Prostate gland (tissue), 2 donors: ENCODE data around the gene TSPAN18.

Experiments
- POLR2A ChIP-seq: fragments of 450-650 bp; IDR thresholded peaks from one replicate; pipeline ENCODE4 v1.6.1; 2016; ENCODE audit warnings: antibody characterized with exemption, mild to moderate bottlenecking
- TF ChIP-seq, protein P1 (sequence below), 4 experiments: fragments of 200-600 bp in 2 of 4; fragments of 450-650 bp in 2 of 4; sonication (generic) in 2 of 4; IDR thresholded peaks; 1 replicate in 3 of 4; 2 replicates in 1 of 4; pipeline ENCODE4 v1.5.1; 2016 to 2019; ENCODE audit warnings: antibody characterized with exemption in 4 of 4, mild to moderate bottlenecking in 2 of 4, moderate library complexity in 2 of 4

DNA sequence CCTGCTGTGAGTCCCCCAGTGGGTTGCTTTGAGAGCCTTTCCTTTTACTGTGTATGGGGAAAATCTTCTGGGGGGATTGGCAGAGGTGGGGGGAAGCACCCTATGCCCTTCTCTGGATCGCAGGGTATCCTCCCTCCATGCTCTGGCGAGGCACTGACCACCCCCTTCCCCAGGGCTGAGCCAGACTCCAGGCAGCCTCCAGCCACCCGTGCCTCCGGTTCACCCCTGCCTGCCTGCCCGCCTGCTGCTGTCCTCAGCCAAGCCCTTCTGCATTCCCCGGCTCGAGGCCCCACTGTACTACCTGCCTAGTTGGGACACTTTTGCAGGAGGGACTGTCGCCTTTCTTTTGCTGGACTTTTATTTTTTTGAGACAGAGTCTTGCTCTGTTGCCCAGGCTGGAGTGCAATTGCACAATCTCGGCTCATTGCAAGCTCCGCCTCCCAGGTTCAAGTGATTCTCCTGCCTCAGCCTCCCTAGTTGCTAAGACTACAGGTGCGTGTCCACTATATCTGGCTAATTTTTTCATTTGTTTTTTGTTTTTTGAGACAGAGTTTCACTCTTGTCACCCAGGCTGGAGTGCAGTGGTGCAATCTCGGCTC is 247.7 kb downstream of the TSPAN18 start:
- no peak for TF ChIP-seq POLR2A
- TF ChIP-seq, protein P1, sequence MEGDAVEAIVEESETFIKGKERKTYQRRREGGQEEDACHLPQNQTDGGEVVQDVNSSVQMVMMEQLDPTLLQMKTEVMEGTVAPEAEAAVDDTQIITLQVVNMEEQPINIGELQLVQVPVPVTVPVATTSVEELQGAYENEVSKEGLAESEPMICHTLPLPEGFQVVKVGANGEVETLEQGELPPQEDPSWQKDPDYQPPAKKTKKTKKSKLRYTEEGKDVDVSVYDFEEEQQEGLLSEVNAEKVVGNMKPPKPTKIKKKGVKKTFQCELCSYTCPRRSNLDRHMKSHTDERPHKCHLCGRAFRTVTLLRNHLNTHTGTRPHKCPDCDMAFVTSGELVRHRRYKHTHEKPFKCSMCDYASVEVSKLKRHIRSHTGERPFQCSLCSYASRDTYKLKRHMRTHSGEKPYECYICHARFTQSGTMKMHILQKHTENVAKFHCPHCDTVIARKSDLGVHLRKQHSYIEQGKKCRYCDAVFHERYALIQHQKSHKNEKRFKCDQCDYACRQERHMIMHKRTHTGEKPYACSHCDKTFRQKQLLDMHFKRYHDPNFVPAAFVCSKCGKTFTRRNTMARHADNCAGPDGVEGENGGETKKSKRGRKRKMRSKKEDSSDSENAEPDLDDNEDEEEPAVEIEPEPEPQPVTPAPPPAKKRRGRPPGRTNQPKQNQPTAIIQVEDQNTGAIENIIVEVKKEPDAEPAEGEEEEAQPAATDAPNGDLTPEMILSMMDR (IDR thresholded peaks at IDR 0.05) = no peak
